Ovary (tissue), 3 donors: Measurements from ENCODE around the gene SLC22A23.

Source experiments
- EP300 ChIP-seq: sonication (generic); formaldehyde crosslinking; IDR thresholded peaks from one replicate; pipeline ENCODE4 v1.6.1; 2017; ENCODE audit warnings: antibody characterized with exemption
- POLR2A ChIP-seq: fragments of 450-650 bp; IDR thresholded peaks from one replicate; pipeline ENCODE4 v1.6.1; 2017; ENCODE audit warnings: antibody characterized with exemption, mild to moderate bottlenecking, moderate library complexity
- TF ChIP-seq, protein P1 (sequence below), 3 donors: fragments of 450-650 bp in 2 of 3; fragments of 200-600 bp in 1 of 3; IDR thresholded peaks; one replicate each; pipeline versions ENCODE4 v1.5.1 to v1.8.0; 2016 to 2022; ENCODE audit warnings: antibody characterized with exemption in 3 of 3, mild to moderate bottlenecking in 1 of 3
- donor health status: DM: no; HTN: no; CAD: no.

DNA sequence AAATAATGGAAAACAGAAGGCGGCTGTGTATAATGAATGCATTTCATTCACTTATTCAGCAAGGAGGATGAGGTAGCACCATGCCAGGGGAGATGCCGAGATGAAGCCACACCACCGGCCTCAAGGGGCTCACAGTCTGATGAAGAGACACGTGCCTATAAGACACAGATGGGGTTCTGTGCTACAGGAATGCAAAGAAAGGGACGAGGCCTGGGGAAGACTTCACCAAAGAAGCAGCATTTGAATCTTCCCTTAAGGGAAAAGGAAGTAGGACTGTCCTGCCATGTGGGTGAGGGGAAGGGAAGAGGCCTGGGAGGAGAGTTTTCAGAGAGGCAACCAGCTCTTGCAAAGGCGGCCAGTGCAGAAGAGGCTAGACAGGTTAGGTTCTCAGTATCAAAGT is 99.2 kb downstream of the SLC22A23 start:
- TF ChIP-seq POLR2A = no peak
- TF ChIP-seq, protein P1, sequence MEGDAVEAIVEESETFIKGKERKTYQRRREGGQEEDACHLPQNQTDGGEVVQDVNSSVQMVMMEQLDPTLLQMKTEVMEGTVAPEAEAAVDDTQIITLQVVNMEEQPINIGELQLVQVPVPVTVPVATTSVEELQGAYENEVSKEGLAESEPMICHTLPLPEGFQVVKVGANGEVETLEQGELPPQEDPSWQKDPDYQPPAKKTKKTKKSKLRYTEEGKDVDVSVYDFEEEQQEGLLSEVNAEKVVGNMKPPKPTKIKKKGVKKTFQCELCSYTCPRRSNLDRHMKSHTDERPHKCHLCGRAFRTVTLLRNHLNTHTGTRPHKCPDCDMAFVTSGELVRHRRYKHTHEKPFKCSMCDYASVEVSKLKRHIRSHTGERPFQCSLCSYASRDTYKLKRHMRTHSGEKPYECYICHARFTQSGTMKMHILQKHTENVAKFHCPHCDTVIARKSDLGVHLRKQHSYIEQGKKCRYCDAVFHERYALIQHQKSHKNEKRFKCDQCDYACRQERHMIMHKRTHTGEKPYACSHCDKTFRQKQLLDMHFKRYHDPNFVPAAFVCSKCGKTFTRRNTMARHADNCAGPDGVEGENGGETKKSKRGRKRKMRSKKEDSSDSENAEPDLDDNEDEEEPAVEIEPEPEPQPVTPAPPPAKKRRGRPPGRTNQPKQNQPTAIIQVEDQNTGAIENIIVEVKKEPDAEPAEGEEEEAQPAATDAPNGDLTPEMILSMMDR (IDR thresholded peaks at IDR 0.05) = no peak
- no peak for TF ChIP-seq EP300
